ENCODE measurements around the gene TSSC4.

GRCh38 chr11:2428322-2428795 lies 27.8 kb downstream of the TSSC4 start:
- TF ChIP-seq CTCF (IDR thresholded peaks at IDR 0.05) (peak; percentile 81 to 99 (median 89)), POLR2AphosphoS5 (IDR thresholded peaks at IDR 0.05) (no peak), POLR2A (IDR thresholded peaks at IDR 0.05) (no peak)
